Tibial nerve (tissue), 4 donors: ENCODE results near the gene KRT85. TPM values are rescaled to one million over a fixed set of nuclear protein-coding genes. Genes with fewer than 3 reads are reported as not detected.
"Not testable (repeated sequence)": the region's sequence is repeated elsewhere in the genome, so short reads cannot be mapped to it uniquely, and the experiment has no call there.

Experiments used
- DNase-seq, 2 donors: peaks; one replicate each; pipeline ENCODE4 v3.0.0-alpha.2; 2019; ENCODE audit warnings: low spot score in 2 of 2
- H3K27ac ChIP-seq, 4 donors: fragments of 200-600 bp; sonication (generic) in 3 of 4; one replicate each; pipeline ENCODE4 v1.5.1; 2017 to 2019; ENCODE audit warnings: mild to moderate bottlenecking in 1 of 4
- H3K27me3 ChIP-seq, 2 donors: fragments of 200-600 bp; sonication (generic) in 1 of 2; one replicate each; pipeline versions ENCODE4 v1.5.1 to v1.6.0; 2017 to 2019
- H3K36me3 ChIP-seq, 3 donors: fragments of 200-600 bp; sonication (generic); one replicate each; pipeline ENCODE4 v1.5.1; 2018 to 2019
- H3K4me1 ChIP-seq, 4 donors: fragments of 200-600 bp; sonication (generic) in 3 of 4; one replicate each; pipeline ENCODE4 v1.5.1; 2017 to 2019
- H3K4me3 ChIP-seq, 4 donors: fragments of 200-600 bp; sonication (generic) in 3 of 4; one replicate each; pipeline ENCODE4 v1.5.1; 2017 to 2019; ENCODE audit warnings: mild to moderate bottlenecking in 1 of 4, moderate library complexity in 1 of 4
- H3K9me3 ChIP-seq, 4 donors: fragments of 200-600 bp; sonication (generic) in 3 of 4; one replicate each; pipeline ENCODE4 v1.5.1; 2017 to 2019
- CTCF ChIP-seq, 5 experiments: fragments of 200-600 bp in 3 of 5; fragments of 450-650 bp in 2 of 5; sonication (generic) in 3 of 5; IDR thresholded peaks; one replicate each; pipeline ENCODE4 v1.5.1; 2016 to 2019; ENCODE audit warnings: antibody characterized with exemption in 5 of 5, mild to moderate bottlenecking in 3 of 5, moderate library complexity in 2 of 5
- EP300 ChIP-seq, 2 donors: sonication (generic); formaldehyde crosslinking; IDR thresholded peaks; one replicate each; pipeline ENCODE4 v1.6.1; 2017; ENCODE audit warnings: antibody characterized with exemption in 2 of 2, mild to moderate bottlenecking in 1 of 2
- POLR2A ChIP-seq, 2 donors: fragments of 450-650 bp; IDR thresholded peaks; one replicate each; pipeline ENCODE4 v1.6.1; 2017; ENCODE audit warnings: antibody characterized with exemption in 2 of 2, mild to moderate bottlenecking in 2 of 2, moderate library complexity in 2 of 2
- WGBS, 2 donors: methylation state at CpG; one replicate each; pipeline ENCODE4 v1.1.5; 2018; 5-methylcytosine and 5-hydroxymethylcytosine counted together
- total RNA-seq, 4 donors: library from RNA; depleted of rRNA; stranded (reverse); fragments of >200 nt; gene quantifications; one replicate each; pipeline ENCODE4 v1.1.0, GENCODE V29; 2016

KRT85 gene
- total RNA-seq, 4 donors from 2014 or later: not detected

- TF ChIP-seq EP300 (IDR thresholded peaks at IDR 0.05) (no peak), CTCF (IDR thresholded peaks at IDR 0.05) (no peak), POLR2A (IDR thresholded peaks at IDR 0.05) (no peak)
- no peak overlapping the region for H3K27ac ChIP-seq
- H3K4me3 ChIP-seq: no peak overlapping the region
- no peak for DNase-seq
- H3K27me3 ChIP-seq: no peaks in the 10 kb centered on the region
- H3K4me1 ChIP-seq: peaks cover 0 to 34% (median 5%) of the 10 kb centered on the region in 4 donors
- H3K9me3 ChIP-seq: no peaks in the 10 kb centered on the region
- no peaks in the 10 kb centered on the region for H3K36me3 ChIP-seq
- 41 to 61% methylated on average over 4 of the region's 4 CpGs for WGBS, 2 donors
Measured at GRCh38 chr12:52413202-52413601, 45.9 kb upstream of the KRT85 start.

- H3K27me3 ChIP-seq: no peaks in the 10 kb centered on the region
- peaks cover 0 to 23% (median 3%) of the 10 kb centered on the region in 4 donors for H3K4me1 ChIP-seq
- no peak overlapping the region for H3K4me3 ChIP-seq
- TF ChIP-seq EP300 (IDR thresholded peaks at IDR 0.05): no peak
- no peak for TF ChIP-seq POLR2A (IDR thresholded peaks at IDR 0.05)
- TF ChIP-seq CTCF (IDR thresholded peaks at IDR 0.05): no peak
- no peaks in the 10 kb centered on the region for H3K9me3 ChIP-seq
- DNase-seq: no peak
- no peaks in the 10 kb centered on the region for H3K36me3 ChIP-seq
- no peak overlapping the region for H3K27ac ChIP-seq
- WGBS, 2 donors: 90 to 96% methylated on average over 10 of the region's 10 CpGs
Measured at GRCh38 chr12:52411815-52412214, 44.5 kb upstream of the KRT85 start.

- not testable (repeated sequence) for H3K27ac ChIP-seq, DNase-seq, H3K9me3 ChIP-seq, H3K36me3 ChIP-seq, H3K27me3 ChIP-seq, H3K4me3 ChIP-seq
- no CpG with 5 or more reads among the region's 1 CpG for WGBS, 2 donors
- peaks cover 0 to 12% (median 0%) of the 10 kb centered on the region in 4 donors for H3K4me1 ChIP-seq
Measured at GRCh38 chr12:52410589-52411248, 43.4 kb upstream of the KRT85 start.

GRCh38 chr12:52407918-52408317, 40.6 kb upstream of the KRT85 start:
- Histone ChIP-seq H3K27me3 (no peaks in the 10 kb centered on the region), H3K4me3 (no peak overlapping the region), H3K36me3 (no peaks in the 10 kb centered on the region), H3K4me1 (peaks cover 0 to 7% (median 0%) of the 10 kb centered on the region in 4 donors), H3K9me3 (no peaks in the 10 kb centered on the region), H3K27ac (no peak overlapping the region)
- WGBS, 2 donors: 80 to 89% methylated on average over 2 to 5 of the region's 5 CpGs
- DNase-seq: no peak
- TF ChIP-seq EP300 (IDR thresholded peaks at IDR 0.05) (no peak), CTCF (IDR thresholded peaks at IDR 0.05) (no peak), POLR2A (IDR thresholded peaks at IDR 0.05) (no peak)

- TF ChIP-seq POLR2A (IDR thresholded peaks at IDR 0.05): no peak
- TF ChIP-seq CTCF (IDR thresholded peaks at IDR 0.05): no peak
- Histone ChIP-seq H3K4me1 (no peaks in the 10 kb centered on the region), H3K27me3 (no peaks in the 10 kb centered on the region), H3K27ac (no peak within 1 kb of the TSS), H3K4me3 (no peak within 1 kb of the TSS), H3K36me3 (no peaks in the 10 kb centered on the region), H3K9me3 (no peaks in the 10 kb centered on the region)
- DNase-seq: no peak
- 95 to 96% methylated on average over 5 to 14 of the region's 14 CpGs for WGBS, 2 donors
Measured at GRCh38 chr12:52405922-52406385, 38.7 kb upstream of the KRT85 start, which contains the start of gene KRT82. Gene KRT82, minus strand, starts transcription at chr12:52406335. Its CDS starts 58 bp downstream, at chr12:52406277.
